Liver (tissue), 9 donors: Measurements from ENCODE around the gene BCL3. TPM values are rescaled to one million over a fixed set of nuclear protein-coding genes. Genes with fewer than 3 reads are reported as not detected.

Experiments used
- DNase-seq: peaks from one replicate; pipeline ENCODE4 v3.0.0-alpha.2; 2017; ENCODE audit warnings: low spot score
- H3K27ac ChIP-seq, 2 donors: one replicate each; pipeline ENCODE4 v1.7.0; 2013; ENCODE audit warnings: inconsistent platforms in 2 of 2, low read length in 2 of 2, control low read depth in 1 of 2, low read depth in 1 of 2, mild to moderate bottlenecking in 1 of 2
- H3K27me3 ChIP-seq, 4 donors: one replicate each; pipeline versions ENCODE4 v1.6.1 to v1.7.0; 2013; ENCODE audit warnings: low read length in 3 of 4, inconsistent platforms in 1 of 4, mild to moderate bottlenecking in 1 of 4, moderate library complexity in 1 of 4; ENCODE audit not compliant: control insufficient read depth in 4 of 4, insufficient read depth in 4 of 4
- H3K36me3 ChIP-seq, 4 donors: one replicate each; pipeline versions ENCODE4 v1.6.1 to v1.7.0; 2013; ENCODE audit warnings: low read length in 3 of 4, mild to moderate bottlenecking in 3 of 4, low read depth in 1 of 4, moderate library complexity in 1 of 4; ENCODE audit not compliant: control insufficient read depth in 4 of 4, insufficient read depth in 3 of 4
- H3K4me1 ChIP-seq, 4 donors: one replicate each; pipeline versions ENCODE4 v1.6.1 to v1.7.0; 2013; ENCODE audit warnings: low read length in 3 of 4, mild to moderate bottlenecking in 3 of 4, moderate library complexity in 1 of 4; ENCODE audit not compliant: control insufficient read depth in 4 of 4, insufficient read depth in 4 of 4
- H3K4me3 ChIP-seq, 3 donors: one replicate each; pipeline versions ENCODE4 v1.6.1 to v1.7.0; 2013; ENCODE audit warnings: low read length in 3 of 3, control low read depth in 1 of 3, low read depth in 1 of 3, mild to moderate bottlenecking in 1 of 3
- H3K9ac ChIP-seq, 2 donors: one replicate each; pipeline ENCODE4 v1.7.0; 2013; ENCODE audit warnings: low read length in 2 of 2, mild to moderate bottlenecking in 2 of 2, moderate library complexity in 2 of 2, control low read depth in 1 of 2, low read depth in 1 of 2
- H3K9me3 ChIP-seq, 4 donors: one replicate each; pipeline versions ENCODE4 v1.6.1 to v1.7.0; 2013; ENCODE audit warnings: low read length in 3 of 4; ENCODE audit not compliant: control insufficient read depth in 4 of 4
- ATF3 ChIP-seq: IDR thresholded peaks from 2 replicates; pipeline ENCODE4 v1.6.1; 2016; ENCODE audit warnings: antibody characterized with exemption
- CTCF ChIP-seq: fragments of 150-350 bp; IDR thresholded peaks from 2 replicates; pipeline ENCODE4 v1.5.1; 2017; ENCODE audit warnings: improper control_type of control experiment, low read depth, low read length; ENCODE audit not compliant: missing input control
- EGR1 ChIP-seq, 2 donors: IDR thresholded peaks; 2 replicates each; pipeline ENCODE4 v1.6.1; 2016 to 2018; ENCODE audit warnings: antibody characterized with exemption in 2 of 2, low read depth in 2 of 2
- FOXA1 ChIP-seq: IDR thresholded peaks from 2 replicates; pipeline ENCODE4 v1.6.1; 2016; ENCODE audit warnings: antibody characterized with exemption
- FOXA2 ChIP-seq: IDR thresholded peaks from 2 replicates; pipeline ENCODE4 v1.6.1; 2016; ENCODE audit warnings: antibody characterized with exemption
- GABPA ChIP-seq, 2 donors: IDR thresholded peaks in 1 of 2; conservative IDR thresholded peaks in 1 of 2; 2 replicates each; pipeline ENCODE4 v1.6.1; 2016; ENCODE audit warnings: antibody characterized with exemption in 2 of 2, mild to moderate bottlenecking in 1 of 2, moderate library complexity in 1 of 2
- HNF4A ChIP-seq, 2 donors: conservative IDR thresholded peaks; 2 replicates each; pipeline ENCODE4 v1.6.1; 2016; ENCODE audit warnings: antibody characterized with exemption in 2 of 2, mild to moderate bottlenecking in 2 of 2
- HNF4G ChIP-seq: IDR thresholded peaks from 2 replicates; pipeline ENCODE4 v1.6.1; 2016; ENCODE audit warnings: antibody characterized with exemption
- JUND ChIP-seq, 2 donors: IDR thresholded peaks; 2 replicates each; pipeline ENCODE4 v1.6.1; 2016; ENCODE audit warnings: antibody characterized with exemption in 2 of 2
- MAX ChIP-seq: IDR thresholded peaks from 2 replicates; pipeline ENCODE4 v1.6.1; 2016; ENCODE audit warnings: antibody characterized with exemption
- NR2F2 ChIP-seq: IDR thresholded peaks from 2 replicates; pipeline ENCODE4 v1.6.1; 2016; ENCODE audit warnings: antibody characterized with exemption
- RAD21 ChIP-seq, 2 donors: IDR thresholded peaks; 2 replicates each; pipeline ENCODE4 v1.6.1; 2016; ENCODE audit warnings: antibody characterized with exemption in 2 of 2, mild to moderate bottlenecking in 2 of 2
- REST ChIP-seq: IDR thresholded peaks from 2 replicates; pipeline ENCODE4 v1.6.1; 2016; ENCODE audit warnings: antibody characterized with exemption, mild to moderate bottlenecking
- RXRA ChIP-seq, 2 donors: IDR thresholded peaks; 2 replicates each; pipeline ENCODE4 v1.6.1; 2017 to 2018; ENCODE audit warnings: antibody characterized with exemption in 2 of 2, mild to moderate bottlenecking in 1 of 2
- SP1 ChIP-seq: IDR thresholded peaks from 2 replicates; pipeline ENCODE4 v1.6.1; 2018; ENCODE audit warnings: antibody characterized with exemption, mild to moderate bottlenecking
- TAF1 ChIP-seq: conservative IDR thresholded peaks from 2 replicates; pipeline ENCODE4 v1.6.1; 2016; ENCODE audit warnings: antibody characterized with exemption, mild to moderate bottlenecking
- YY1 ChIP-seq: IDR thresholded peaks from 2 replicates; pipeline ENCODE4 v1.6.1; 2016; ENCODE audit warnings: antibody characterized with exemption, mild to moderate bottlenecking
- ZBTB33 ChIP-seq: IDR thresholded peaks from 2 replicates; pipeline ENCODE4 v1.6.1; 2016; ENCODE audit warnings: antibody characterized with exemption
- whole genome bisulfite sequencing: extraction: QIAGEN DNeasy Blood & Tissue Kit; methylation state at CpG from one replicate; pipeline ENCODE4 v1.1.7; 2013; 5-methylcytosine and 5-hydroxymethylcytosine counted together
- polyA plus RNA-seq, 2 donors: library from polyadenylated mRNA; stranded (reverse) in 1 of 2; unstranded in 1 of 2; fragments of 200-250 nt in 1 of 2; fragments of >200 nt in 1 of 2; fragmentation: Nextera tagmentation in 1 of 2; extraction: Ambion mirVana in 1 of 2; gene quantifications; one replicate each; pipeline versions ENCODE4 v1.2.1 to v1.2.3, GENCODE V29; 2013 to 2015
- total RNA-seq, 2 donors: library from RNA; depleted of rRNA; stranded (reverse); fragments of >200 nt; gene quantifications; one replicate each; pipeline ENCODE4 v1.2.3, GENCODE V29; 2014
- donor health status: healthy.
- donor health status: healthy.
- donor health status: healthy.
- donor health status: healthy.
- donor health status: healthy.

The BCL3 gene
- total and polyA plus RNA-seq, 4 donors, result 4.5 to 63.6 (median 19.7) TPM

- peaks cover 26 to 78% (median 62%) of the 10 kb centered on the region in 4 donors for H3K4me1 ChIP-seq
- no peaks in the 10 kb centered on the region for H3K36me3 ChIP-seq
- peak overlapping the region in 1 of 3 donors; percentile 26 for H3K4me3 ChIP-seq
- no peaks in the 10 kb centered on the region for H3K9me3 ChIP-seq
- no peak for TF ChIP-seq RXRA (IDR thresholded peaks at IDR 0.05)
- TF ChIP-seq GABPA (IDR thresholded peaks at IDR 0.05 in 1 of 2, conservative IDR thresholded peaks at IDR 0.05 in 1 of 2), result no peak
- TF ChIP-seq YY1, result no peak
- TF ChIP-seq SP1, result no peak
- no peak for TF ChIP-seq TAF1
- TF ChIP-seq HNF4A (conservative IDR thresholded peaks at IDR 0.05), result no peak
- TF ChIP-seq FOXA1, result no peak
- no peak for TF ChIP-seq FOXA2
- TF ChIP-seq NR2F2, result no peak
- TF ChIP-seq MAX, result no peak
- TF ChIP-seq REST, result no peak
- TF ChIP-seq ATF3, result no peak
- no peak for TF ChIP-seq CTCF
- no peak for TF ChIP-seq RAD21 (IDR thresholded peaks at IDR 0.05)
- no peak for TF ChIP-seq HNF4G
- TF ChIP-seq JUND (IDR thresholded peaks at IDR 0.05), result no peak
- no peak for TF ChIP-seq ZBTB33
- TF ChIP-seq EGR1 (IDR thresholded peaks at IDR 0.05; ENCODE audit: low read depth in 2 of 2), result no peak
- H3K27me3 ChIP-seq, result no peaks in the 10 kb centered on the region
- H3K27ac ChIP-seq, result peak overlapping the region; percentile 79 to 86
- 63% methylated on average over 20 of the region's 20 CpGs for WGBS
- no peak for DNase-seq
- peak overlapping the region; percentile 10 to 59 for H3K9ac ChIP-seq
These were observed 6.0 kb upstream of the BCL3 start for GRCh38 chr19:44742330-44743061.
